Left renal pelvis (tissue), 4 donors: ENCODE results near the gene SLC25A25. TPM values are rescaled to one million over a fixed set of nuclear protein-coding genes. Genes with fewer than 3 reads are reported as not detected.
"Not testable (repeated sequence)": the region's sequence is repeated elsewhere in the genome, so short reads cannot be mapped to it uniquely, and the experiment has no call there.

Source experiments
- DNase-seq, 4 donors: peaks; one replicate each; pipeline ENCODE4 v3.0.0-alpha.2; 2013; ENCODE audit warnings: low read depth in 4 of 4, low spot score in 3 of 4
- polyA plus RNA-seq, 4 donors: library from polyadenylated mRNA; unstranded; fragments of 120-200 nt; gene quantifications; one replicate each; pipeline ENCODE4 v1.2.1, GENCODE V29; 2013; ENCODE audit not compliant: insufficient read length in 4 of 4

Gene SLC25A25
- polyA plus RNA-seq, 4 donors, result 12.5 to 17.2 (median 13.1) TPM

- DNase-seq, result no peak
Measured at GRCh38 chr9:128107468-128108268, 39.6 kb downstream of the SLC25A25 start.

- DNase-seq, result no peak
Measured at GRCh38 chr9:128108269-128109049, 40.4 kb downstream of the SLC25A25 start.

- no peak for DNase-seq
Measured at GRCh38 chr9:128109050-128109709, 41.1 kb downstream of the SLC25A25 start.

GRCh38 chr9:128111726-128112125 lies 43.7 kb downstream of the SLC25A25 start:
- not testable (repeated sequence) for DNase-seq

- DNase-seq, result no peak
Measured at GRCh38 chr9:128113526-128114325, 45.7 kb downstream of the SLC25A25 start.

- no peak for DNase-seq
Measured at GRCh38 chr9:128114326-128115186, 46.5 kb downstream of the SLC25A25 start.

GRCh38 chr9:128115187-128116103 lies 47.4 kb downstream of the SLC25A25 start:
- no peak for DNase-seq

- no peak for DNase-seq
Measured at GRCh38 chr9:128116104-128117083, 48.4 kb downstream of the SLC25A25 start.

GRCh38 chr9:128117613-128118471 lies 49.8 kb downstream of the SLC25A25 start:
- peak in 2 of 4 donors; percentile 72 to 81 for DNase-seq

GRCh38 chr9:128118472-128118857 lies 50.4 kb downstream of the SLC25A25 start:
- no peak for DNase-seq

- DNase-seq, result no peak
Measured at GRCh38 chr9:128118971-128119665, 51.1 kb downstream of the SLC25A25 start.

- DNase-seq, result no peak
Measured at GRCh38 chr9:128120061-128120740, 52.2 kb downstream of the SLC25A25 start.

GRCh38 chr9:128120741-128121465 lies 52.9 kb downstream of the SLC25A25 start:
- DNase-seq, result no peak

- DNase-seq, result no peak
Measured at GRCh38 chr9:128121466-128121810, 53.4 kb downstream of the SLC25A25 start.
